Left ventricle myocardium inferior (tissue), 1 donor: ENCODE measurements around the gene PHF12. TPM values are rescaled to one million over a fixed set of nuclear protein-coding genes. Genes with fewer than 3 reads are reported as not detected.

Experiments
- DNase-seq: peaks from one replicate; pipeline ENCODE4 v3.0.0-alpha.2; 2020
- H3K27ac ChIP-seq: fragments of 200-600 bp; replicated peaks from 2 replicates; pipeline ENCODE4 v1.8.0; 2021
- H3K27me3 ChIP-seq: fragments of 200-600 bp; 2 replicates; pipeline ENCODE4 v1.8.0; 2021; ENCODE audit warnings: low read depth
- H3K36me3 ChIP-seq: fragments of 200-600 bp; 2 replicates; pipeline ENCODE4 v1.8.0; 2021
- H3K4me1 ChIP-seq: fragments of 200-600 bp; 2 replicates; pipeline ENCODE4 v1.8.0; 2021
- H3K4me3 ChIP-seq: fragments of 200-600 bp; 2 replicates; pipeline ENCODE4 v1.8.0; 2021; ENCODE audit warnings: mild to moderate bottlenecking, moderate library complexity
- H3K9me3 ChIP-seq: fragments of 200-600 bp; replicated peaks from 2 replicates; pipeline ENCODE4 v1.8.0; 2021
- intact Hi-C: fragments of 100-400 bp; cut with micrococcal nuclease; formaldehyde crosslinking; loops from one replicate; pipeline ENCODE4 v1.11.0; 2022
- total RNA-seq: library from RNA; stranded (reverse); fragmentation: NEBNext Ultra II Directional; extraction: Animal tissue kit (Norgen Biotek cat#: 25700); gene quantifications from one replicate; pipeline ENCODE4 v1.2.1, GENCODE V29; 2021
- TF ChIP-seq, protein P1 (sequence below): fragments of 200-600 bp; IDR thresholded peaks from 2 replicates; pipeline ENCODE4 v1.8.0; 2021; ENCODE audit warnings: antibody characterized with exemption, mild to moderate bottlenecking, borderline replicate concordance
- donor health status: DM: no; HTN: yes; CAD: no; lungs with severe emphysema.

The PHF12 gene
- total RNA-seq, 1 donor from 2014 or later: 17.2 TPM

DNA sequence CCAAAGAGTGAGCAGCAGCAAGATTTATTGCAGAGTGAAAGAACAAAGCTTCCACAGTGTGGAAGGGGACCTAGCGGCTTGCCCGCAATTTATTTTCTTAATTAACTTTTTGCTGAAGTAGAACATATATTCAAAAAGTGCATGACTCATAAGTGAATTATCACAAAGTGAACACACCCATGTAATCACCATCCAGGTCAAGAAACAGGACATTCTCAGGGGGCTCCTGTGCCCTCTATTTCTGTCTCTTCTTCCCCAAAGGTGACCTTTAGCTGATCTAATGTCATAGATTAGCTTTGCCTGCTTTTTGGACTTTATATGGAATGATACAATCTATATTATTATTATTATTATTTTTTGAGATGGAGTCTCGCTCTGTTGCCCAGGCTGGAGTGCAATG lies 76.6 kb downstream of the PHF12 start:
- TF ChIP-seq, protein P1, sequence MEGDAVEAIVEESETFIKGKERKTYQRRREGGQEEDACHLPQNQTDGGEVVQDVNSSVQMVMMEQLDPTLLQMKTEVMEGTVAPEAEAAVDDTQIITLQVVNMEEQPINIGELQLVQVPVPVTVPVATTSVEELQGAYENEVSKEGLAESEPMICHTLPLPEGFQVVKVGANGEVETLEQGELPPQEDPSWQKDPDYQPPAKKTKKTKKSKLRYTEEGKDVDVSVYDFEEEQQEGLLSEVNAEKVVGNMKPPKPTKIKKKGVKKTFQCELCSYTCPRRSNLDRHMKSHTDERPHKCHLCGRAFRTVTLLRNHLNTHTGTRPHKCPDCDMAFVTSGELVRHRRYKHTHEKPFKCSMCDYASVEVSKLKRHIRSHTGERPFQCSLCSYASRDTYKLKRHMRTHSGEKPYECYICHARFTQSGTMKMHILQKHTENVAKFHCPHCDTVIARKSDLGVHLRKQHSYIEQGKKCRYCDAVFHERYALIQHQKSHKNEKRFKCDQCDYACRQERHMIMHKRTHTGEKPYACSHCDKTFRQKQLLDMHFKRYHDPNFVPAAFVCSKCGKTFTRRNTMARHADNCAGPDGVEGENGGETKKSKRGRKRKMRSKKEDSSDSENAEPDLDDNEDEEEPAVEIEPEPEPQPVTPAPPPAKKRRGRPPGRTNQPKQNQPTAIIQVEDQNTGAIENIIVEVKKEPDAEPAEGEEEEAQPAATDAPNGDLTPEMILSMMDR: no peak
- no peak overlapping the region for H3K27ac ChIP-seq

DNA sequence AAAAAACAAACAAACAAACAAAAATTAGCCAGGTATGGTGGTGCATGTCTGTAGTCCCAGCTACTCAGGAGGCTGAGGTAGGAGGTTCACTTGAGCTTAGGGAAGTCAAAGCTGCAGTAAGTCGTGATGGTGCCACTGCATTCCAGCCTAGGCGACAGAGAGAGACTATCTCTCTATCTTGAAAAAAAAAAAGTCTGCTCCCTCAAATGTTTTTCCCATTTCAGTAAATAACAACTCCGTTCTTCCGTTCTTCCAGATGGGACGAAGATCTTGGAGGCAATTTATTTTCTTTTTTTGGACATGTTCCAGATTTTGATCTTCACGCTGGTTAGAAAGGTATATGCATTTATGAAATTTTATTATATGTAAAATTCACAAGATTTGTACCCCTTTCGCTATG lies 77.5 kb downstream of the PHF12 start:
- Histone ChIP-seq H3K36me3 (peaks cover 3% of the 10 kb centered on the region), H3K27me3 (no peaks in the 10 kb centered on the region), H3K9me3 (no peaks in the 10 kb centered on the region), H3K27ac (no peak overlapping the region), H3K4me3 (no peak overlapping the region), H3K4me1 (no peaks in the 10 kb centered on the region)
- TF ChIP-seq, protein P1: no peak
- intact Hi-C loops: no loop called here
- DNase-seq: no peak

More for the DNA sequence above, 76.6 kb downstream of the PHF12 start:
- H3K9me3 ChIP-seq: no peaks in the 10 kb centered on the region
- peaks cover 12% of the 10 kb centered on the region for H3K36me3 ChIP-seq
- no peaks in the 10 kb centered on the region for H3K27me3 ChIP-seq
- H3K4me1 ChIP-seq: no peaks in the 10 kb centered on the region
- no peak for DNase-seq
- intact Hi-C loops: no loop called here
- H3K4me3 ChIP-seq: no peak overlapping the region

DNA sequence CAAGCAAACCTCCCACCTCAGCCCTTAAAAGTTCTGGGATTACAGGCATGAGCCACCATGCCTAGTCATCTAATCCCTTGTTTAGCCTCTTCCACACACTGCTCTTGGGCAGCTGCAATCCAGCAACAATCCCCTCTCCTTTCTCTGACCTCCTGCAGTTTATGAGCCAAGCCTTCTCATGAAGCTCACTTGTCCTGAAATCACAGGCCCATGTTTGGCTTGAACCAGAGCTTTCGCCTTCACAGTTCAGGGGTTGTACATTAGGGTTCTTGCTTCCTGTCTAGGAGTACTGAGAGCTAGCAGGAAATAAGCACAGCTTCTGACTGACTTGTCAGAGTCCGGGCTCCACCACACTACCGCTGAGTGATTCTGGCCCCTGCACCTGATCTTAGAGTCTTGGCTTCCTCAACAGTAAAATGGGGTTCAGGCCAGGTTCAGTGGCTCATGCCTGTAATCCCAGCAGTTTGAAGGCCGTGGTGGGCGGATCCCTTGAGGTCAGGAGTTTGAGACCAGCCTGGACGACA lies 80.2 kb downstream of the PHF12 start:
- Histone ChIP-seq H3K36me3 (no peaks in the 10 kb centered on the region), H3K27ac (no peak overlapping the region), H3K9me3 (no peaks in the 10 kb centered on the region), H3K4me1 (no peaks in the 10 kb centered on the region), H3K27me3 (no peaks in the 10 kb centered on the region), H3K4me3 (no peak overlapping the region)
- intact Hi-C loops: no loop called here
- DNase-seq: no peak
- TF ChIP-seq, protein P1: no peak

DNA sequence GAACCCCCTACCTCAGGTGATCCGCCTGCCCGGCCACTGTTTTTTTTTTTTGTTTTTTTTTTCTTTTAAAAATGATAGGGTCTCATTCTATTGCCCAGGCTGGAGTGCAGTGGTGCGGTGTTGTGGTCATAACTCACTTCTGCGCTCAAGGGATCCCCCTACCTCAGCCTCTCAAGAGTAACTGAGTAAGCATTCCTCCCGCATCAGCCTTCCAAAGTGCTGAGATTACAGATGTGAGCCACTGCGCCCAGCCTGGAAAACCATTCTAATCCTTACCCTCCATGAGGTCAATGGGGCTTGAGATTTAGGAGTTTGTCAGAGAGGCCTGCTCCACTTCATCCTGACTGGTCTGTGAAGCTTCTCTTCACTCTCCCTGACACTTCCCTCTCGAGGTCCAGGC lies 84.0 kb downstream of the PHF12 start:
- Histone ChIP-seq H3K9me3 (no peaks in the 10 kb centered on the region), H3K4me1 (no peaks in the 10 kb centered on the region), H3K4me3 (no peak overlapping the region), H3K27ac (no peak overlapping the region), H3K36me3 (no peaks in the 10 kb centered on the region), H3K27me3 (no peaks in the 10 kb centered on the region)
- intact Hi-C loops: no loop called here
- TF ChIP-seq, protein P1: no peak
- DNase-seq: no peak

DNA sequence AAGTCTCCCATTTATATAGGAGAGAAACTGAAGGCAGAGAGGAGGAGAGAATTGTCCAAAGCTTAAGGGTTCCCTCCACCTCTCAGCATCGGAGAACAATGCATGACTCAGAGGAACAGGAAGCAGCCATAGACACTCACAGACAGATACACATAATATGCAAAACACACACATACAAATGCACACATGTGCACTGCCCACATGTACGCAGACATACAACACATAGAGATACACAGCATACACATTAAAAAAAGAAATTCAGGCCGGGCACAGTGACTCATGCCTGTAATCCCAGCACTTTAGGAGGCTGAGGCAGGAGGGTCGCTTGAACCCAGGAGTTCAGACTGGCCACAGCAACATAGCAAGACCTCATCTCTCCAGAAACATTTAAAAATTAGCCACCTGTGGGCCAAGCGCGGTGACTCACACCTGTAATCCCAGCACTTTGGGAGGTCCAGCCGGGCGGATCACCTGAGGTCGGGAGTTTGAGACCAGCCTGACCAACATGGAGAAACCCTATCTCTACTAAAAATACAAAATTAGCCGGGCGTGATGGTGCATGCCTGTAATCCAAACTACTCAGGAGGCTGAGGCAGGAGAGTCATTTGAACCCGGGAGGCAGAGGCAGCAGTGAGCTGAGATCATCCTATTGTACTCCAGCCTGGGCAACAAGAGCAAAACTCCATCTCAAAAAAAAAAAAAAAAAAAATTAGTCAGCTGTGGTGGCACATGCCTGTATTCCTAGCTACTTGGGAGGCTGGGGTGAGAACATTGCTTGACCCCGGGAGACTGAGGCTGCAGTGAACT lies 85.2 kb downstream of the PHF12 start:
- Histone ChIP-seq H3K27ac (no peak overlapping the region), H3K36me3 (no peaks in the 10 kb centered on the region), H3K4me3 (no peak overlapping the region), H3K9me3 (no peaks in the 10 kb centered on the region), H3K4me1 (no peaks in the 10 kb centered on the region), H3K27me3 (no peaks in the 10 kb centered on the region)
- DNase-seq: no peak
- intact Hi-C loops: no loop called here
- TF ChIP-seq, protein P1: no peak
